HG03521 (cell line): Measurements from ENCODE around the gene CFAP90.

Experiments used
- ATAC-seq: cut with Tn5 transposase; IDR thresholded peaks from one replicate; pipeline ENCODE4 v1.9.1; 2021; ENCODE audit warnings: mild to moderate bottlenecking, moderate library complexity; ENCODE audit not compliant: unreplicated experiment

CFAP90 gene

DNA sequence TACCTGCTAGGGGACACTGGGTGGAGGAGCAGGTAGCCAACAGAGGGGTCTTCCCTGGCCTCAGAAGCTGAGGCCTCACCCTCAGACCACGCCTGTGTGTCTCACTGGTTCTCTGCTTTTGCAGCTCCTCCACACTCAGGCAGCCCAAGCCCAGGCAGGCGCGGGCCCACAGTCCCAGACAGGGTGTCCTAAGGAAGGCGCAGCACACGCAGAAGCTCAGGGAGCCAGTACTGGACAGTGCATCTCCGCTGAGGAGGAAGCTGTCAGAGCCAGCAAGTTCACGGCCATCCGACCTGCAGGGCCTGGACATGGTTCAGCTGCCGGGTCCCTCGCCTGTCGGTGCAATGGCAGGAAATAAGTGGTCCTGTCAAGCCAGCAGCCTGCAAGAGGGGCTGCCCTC lies 25.3 kb downstream of the CFAP90 start:
- no peak for ATAC-seq

DNA sequence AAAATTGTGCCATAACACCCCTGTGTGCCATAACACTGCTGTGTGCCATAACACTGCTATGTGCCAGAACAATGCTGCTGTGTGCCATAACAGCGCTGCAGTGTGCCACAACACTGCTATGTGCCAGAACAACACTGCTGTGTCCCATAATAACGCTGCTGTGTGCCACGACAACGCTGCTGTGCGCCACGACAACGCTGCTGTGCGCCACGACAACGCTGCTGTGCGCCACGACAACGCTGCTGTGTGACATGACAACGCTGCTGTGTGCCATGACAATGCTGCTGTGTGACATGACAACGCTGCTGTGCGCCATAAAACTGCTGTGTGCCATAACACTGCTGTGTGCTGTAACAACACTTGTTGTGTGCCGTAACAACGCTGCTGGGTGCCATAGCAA lies 25.9 kb downstream of the CFAP90 start:
- ATAC-seq: no peak

DNA sequence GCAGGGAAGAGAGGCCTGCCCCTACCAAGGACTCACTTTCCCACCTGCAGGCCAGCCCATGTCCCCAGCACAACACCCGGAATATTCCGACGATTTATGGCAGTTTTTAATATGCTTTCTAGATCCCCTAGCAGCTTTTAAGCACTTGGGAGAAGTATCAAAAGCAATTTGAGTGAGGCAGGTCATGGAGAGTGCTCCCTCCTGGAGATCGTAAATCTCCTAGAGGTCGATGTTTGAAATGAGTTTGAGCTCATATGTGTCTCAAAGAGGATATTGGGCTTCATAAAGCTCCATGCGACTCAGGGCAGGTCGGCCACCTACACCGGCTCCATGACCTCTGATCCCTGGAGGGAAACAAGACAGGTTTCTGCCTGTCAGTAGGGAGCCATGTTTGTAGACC lies 27.3 kb downstream of the CFAP90 start:
- no peak for ATAC-seq

DNA sequence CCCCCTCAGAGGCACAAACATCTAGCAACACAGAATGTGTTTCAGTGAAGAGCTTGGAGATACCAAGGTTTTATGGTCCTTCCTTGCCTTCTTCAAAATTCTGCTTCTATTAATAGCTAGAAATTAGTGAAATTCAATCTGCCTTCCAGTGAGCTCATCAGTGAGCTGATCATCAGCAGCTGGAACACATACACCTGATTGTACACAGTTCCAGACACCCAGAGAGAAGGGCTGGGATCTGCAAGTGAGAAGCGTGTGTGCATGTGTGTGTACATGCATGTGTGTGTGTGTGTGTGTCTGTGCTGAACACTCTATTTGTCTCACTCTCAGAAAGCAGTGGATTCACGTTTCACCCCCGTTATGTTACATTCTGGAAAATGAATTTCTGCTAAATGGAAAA lies 28.5 kb downstream of the CFAP90 start:
- ATAC-seq: no peak

DNA sequence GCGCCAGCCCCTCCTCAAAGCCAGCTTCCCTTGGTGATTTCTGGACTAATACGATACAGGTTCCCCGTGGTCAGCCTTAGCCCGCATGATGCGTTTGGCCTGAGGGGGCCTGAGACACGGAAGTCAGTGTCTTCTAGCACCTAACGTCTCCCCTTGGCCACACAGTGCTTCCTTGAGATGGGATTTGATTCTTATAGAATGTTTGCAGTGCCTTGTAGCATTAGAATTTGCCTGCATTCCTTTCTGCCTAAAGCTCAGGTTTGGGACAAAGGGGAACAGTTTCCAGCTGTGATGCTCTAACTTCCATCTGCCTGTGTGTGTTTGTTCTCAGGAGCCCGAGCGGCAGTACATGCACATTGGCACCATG lies 34.4 kb downstream of the CFAP90 start:
- no peak for ATAC-seq

DNA sequence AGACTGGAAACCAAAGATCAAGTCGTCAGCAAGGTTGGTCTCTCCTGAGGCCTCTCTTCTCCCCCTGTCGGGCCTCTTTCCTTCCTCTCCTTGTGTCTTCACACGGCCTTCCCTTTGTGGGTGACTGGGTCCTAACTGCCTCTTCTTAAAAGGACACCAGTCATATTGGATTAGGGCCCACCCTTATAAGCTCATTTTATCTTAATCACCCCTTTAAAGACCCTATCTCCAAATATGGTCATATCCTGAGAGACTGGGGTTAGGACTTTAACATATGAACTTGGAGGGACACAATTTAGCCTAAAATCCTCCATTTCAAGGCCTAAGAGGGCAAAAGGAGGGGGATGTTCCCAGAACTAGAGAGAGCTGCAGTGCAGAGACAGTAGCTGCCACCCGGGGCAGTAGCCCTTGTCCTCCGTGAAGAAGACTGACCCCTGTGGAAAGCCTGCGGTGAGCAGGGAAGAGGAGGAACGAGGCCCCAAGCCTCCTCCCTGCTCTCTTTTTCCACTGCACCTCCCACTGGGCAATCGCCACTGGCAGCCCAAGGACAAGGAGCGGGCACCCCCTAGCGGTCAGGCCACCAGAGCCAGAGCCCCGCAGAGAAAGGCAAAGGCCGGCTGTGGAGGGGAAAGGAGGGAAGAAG lies 34.9 kb downstream of the CFAP90 start:
- peak; percentile 87 for ATAC-seq

DNA sequence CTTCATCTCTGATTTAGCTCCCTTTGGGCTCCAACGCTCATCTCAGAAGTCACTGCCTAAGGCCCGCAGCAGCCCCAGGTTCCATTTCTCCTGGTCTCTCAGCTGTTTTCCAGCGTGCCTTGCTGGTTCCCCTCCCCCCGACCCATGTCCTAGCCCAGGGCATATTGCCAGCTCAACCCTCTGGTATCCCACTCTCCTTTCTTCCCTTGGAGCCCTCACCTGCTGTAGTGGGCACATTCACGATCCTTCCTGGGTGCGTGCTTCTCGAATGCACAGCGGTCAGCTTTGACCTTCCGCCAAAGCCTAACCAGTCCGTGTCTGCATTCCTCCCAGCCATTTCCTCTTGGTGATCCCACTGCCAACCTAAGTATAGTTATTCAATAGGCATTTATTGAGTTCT lies 36.1 kb downstream of the CFAP90 start:
- ATAC-seq: no peak

DNA sequence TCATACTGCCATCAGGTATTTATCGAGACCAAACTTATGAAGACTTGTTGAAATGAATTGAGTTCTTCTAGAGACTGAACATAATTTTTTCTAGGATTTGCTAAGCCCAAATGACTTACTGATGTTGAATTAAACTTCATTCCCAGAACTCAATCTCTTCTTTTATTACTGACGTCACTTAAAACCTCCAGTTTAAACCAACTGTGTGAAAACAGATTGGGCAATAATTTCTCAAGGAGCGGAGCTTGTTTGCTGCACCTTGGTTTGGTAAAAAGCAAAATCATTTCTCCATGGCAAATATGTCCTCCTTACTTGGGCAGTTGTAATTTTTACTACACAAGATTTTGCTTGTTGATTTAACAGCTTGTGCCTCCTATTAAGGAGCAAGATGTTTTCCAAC lies 37.4 kb downstream of the CFAP90 start:
- no peak for ATAC-seq

DNA sequence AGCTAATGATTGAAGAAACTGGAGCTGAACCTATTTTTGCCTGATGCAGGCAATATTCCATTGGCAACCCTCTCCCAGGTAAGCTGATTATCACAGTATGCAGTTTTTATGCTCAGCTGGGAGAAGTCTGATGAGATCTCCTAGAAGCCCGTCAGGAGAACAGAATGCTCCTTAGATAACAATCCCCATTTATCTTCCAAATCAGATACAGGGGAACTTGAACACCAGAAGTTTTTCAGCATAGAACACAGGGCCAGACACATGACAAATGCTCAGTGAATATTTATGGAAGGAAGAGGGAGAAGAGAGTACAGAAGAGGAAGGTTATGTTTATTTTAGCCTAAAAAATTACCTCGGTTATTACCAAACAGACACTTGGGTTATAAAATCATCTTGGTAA lies 37.9 kb downstream of the CFAP90 start:
- no peak for ATAC-seq

DNA sequence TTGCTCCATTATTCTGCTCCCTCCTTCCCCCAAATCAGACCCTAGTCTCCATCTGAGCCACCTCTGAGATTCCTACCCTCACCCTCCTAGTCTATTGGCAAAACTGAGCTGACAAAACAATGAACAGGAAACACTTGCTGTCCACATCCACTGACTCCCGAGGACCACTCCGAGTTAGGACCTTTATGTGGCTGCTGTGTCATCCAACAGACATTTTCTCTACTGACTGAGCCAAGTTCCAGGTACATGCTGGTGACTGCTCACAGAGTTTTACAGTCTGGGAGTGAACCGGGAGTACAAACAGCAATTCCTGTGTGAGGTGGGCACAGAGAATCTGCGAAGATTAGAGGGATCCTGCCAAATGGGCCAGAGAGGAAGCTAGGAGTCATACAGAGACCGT lies 39.2 kb downstream of the CFAP90 start:
- no peak for ATAC-seq

DNA sequence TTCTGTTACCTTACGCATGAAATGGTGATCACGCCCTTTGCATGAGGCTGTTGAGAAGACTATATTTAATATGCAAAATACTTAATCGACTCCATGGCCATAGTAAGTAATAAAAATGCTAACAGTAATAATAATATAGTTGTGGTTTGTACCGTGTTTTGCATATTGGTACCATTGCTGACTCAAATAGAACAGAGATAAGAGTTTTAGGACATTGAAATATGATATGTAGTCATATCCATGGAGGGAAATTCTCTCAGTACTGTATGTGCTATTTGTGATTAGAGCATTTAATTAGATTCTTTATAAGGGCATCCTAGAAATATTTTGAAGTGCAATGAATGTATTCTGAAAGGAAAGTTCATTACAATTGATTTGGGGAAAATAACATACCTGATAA lies 41.9 kb downstream of the CFAP90 start:
- ATAC-seq: no peak

DNA sequence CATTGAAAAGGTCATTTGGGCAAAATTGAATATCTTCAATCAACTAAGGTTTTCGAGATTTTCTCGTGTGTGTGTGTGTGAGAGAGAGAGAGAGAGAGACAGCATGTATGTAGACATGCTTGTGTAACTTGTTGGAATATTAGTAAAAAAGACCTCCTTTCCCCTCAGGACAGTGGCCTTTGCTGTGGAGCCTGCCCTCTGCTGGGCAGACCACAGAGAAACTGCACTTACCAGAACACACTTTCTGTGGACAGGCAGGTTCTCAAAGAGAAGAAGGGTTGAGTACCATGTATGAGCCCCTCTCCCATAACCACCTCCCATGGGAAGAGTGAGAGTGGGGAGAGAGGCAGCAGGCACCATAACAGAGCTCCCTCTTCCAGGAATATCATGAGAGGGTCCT lies 45.6 kb downstream of the CFAP90 start:
- ATAC-seq: no peak

DNA sequence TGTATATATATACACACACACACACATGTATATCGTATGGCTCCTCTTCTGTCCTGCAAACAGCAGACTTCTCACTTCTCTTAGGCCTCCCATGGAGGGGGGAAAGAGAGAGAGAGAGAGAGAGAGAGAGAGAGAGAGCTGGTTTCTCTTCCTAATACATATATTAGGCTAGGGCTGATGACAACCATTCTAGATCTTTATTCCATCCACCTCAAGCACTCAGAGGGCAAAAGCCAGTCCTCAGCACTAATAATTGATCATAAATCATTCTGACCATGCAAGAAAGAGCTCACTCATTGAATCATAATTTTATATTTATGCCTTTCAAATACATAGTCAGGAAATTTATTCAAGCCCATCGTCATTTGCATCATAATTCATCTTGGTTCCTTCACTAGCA lies 47.0 kb downstream of the CFAP90 start:
- ATAC-seq: no peak

DNA sequence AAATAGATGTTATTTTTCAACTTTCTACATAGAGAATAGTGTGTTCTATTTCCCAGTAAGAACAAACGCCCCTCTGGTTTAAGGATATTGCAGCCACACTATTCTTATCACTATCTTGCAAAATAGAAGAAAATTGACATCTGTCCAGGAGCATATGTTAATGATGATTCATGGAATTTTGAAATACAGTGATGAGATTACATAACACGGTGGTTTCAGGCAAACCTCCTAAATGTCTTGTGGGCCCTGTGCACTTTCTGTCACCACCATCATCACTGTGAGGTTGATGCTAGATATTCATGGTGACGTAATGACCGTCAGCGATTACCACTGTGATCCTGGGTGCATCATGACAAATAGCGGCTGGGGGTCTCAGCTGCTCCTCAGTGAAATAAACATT lies 48.1 kb downstream of the CFAP90 start:
- ATAC-seq: no peak

DNA sequence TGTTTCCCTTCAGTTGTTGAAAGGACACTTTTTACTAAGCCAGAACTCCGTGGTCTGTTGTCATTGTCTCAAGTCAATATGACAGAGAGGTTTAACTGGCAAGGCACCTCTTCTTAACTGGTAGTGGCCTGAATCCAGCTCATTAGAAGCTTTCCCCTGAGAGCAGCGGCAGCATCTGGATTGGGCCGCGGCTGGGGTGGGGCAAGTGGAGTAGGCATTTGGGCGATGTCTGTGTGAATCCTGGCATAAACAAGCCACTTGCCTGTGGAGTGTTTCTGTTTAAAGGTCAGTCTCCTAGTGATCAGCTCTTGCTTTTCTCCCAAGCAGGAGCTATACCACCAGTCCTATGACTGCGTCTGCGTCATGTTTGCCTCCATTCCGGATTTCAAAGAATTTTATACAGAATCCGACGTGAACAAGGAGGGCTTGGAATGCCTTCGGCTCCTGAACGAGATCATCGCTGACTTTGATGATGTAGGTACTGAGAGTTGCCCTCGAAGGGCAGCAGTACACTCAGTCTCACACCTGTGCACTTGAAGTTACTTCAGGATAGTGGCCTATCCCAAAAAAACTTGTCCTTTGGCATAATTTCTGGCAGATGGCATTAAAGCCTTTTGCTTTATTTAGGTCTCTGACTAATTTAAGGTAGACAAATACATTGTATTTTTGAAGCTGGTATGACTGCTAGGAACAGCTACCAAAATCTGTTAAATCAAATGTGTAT lies 48.9 kb downstream of the CFAP90 start:
- no peak for ATAC-seq

DNA sequence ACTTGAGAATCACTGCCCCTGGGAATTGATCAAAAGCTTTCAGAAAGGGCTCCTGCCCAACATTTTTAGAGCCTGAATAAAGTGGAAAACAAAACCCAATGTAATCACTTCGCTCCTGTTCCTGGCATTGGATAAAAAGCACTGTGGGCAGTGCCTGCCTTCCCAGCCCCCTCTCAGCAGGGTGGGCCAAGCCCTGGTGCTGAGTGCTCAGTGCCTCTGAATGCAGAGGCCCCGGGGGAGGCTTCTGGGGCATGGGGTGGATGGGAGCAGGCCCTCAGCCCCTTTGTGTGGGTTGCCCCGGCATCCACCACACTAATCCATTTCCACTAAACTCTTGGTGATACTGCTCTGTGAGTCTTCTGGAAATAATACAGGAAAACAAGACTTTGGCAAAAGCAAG lies 55.6 kb downstream of the CFAP90 start:
- ATAC-seq: no peak

DNA sequence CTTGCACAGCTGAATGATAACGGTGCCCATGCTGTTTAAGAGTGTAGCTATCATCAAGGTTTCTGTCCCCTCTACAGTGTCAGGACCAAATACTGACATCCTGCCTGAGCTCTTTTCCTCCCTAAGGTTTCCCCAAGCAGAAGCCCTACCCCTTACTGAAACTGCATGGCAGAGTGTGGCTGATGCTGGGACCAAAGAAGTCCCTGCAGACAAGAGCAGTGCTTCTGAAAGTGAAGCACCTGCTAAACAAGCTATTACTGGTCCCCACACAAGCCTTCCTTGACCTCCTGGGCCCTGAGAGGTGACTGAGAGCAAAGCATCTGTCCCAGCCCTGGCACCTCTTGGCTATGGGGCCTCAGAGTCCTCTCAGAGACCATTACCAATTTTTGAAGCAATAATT lies 56.1 kb downstream of the CFAP90 start:
- peak; percentile 22 for ATAC-seq

DNA sequence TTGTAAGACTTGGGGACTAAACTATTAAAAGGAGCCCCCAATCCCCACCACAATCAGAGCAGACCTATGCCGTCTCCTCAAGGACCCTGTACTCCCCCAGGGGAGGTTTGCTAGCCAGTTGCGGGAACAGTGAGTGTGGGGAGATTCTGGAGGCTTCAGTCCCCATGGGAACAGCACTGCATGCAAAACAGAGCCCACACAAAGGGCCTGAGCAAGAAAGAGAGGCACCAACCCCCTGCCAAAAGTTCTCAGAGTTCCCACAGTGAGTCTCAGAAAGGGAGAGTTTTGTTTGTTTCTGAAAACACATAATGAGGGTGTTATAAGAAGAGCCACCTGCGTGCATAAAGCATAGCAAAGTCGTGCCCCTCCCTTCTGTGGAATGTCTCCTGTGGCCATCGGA lies 56.6 kb downstream of the CFAP90 start:
- ATAC-seq: peak; percentile 75

DNA sequence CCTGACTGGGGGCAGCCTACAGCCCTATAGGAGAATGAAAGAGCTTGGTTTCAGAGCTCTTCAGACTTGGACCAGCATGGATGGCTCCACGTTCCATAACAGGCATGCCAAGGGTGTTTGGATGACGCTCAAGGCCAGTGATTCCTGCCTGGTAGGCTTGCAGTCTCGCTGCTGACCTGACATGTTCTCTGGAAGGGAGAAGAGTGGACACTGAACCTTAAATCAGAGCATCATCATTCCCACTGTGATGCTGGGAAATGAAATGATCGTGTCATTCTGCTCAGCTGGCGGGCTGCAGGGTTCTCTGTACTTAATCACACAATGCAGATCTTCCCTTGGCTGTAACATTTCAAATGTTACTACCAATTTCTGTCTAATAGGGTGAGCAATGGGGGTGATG lies 57.0 kb downstream of the CFAP90 start:
- ATAC-seq: peak; percentile 11

DNA sequence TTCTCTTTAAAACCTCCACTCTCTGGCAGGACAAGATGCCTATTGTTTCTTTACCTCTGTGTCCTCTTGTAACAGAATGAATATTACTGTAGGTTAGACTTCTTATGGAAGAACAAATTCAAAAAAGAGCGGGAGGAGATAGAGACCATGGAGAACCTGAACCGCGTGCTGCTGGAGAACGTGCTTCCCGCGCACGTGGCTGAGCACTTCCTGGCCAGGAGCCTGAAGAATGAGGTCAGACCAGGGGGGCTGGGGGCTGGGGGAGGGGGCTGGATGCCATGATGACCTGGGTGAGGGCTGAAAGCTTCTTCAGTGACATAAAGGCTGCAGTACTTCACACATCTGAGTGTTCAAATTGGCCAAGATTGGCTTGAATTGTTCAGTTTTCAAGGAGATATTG lies 61.4 kb downstream of the CFAP90 start:
- no peak for ATAC-seq

DNA sequence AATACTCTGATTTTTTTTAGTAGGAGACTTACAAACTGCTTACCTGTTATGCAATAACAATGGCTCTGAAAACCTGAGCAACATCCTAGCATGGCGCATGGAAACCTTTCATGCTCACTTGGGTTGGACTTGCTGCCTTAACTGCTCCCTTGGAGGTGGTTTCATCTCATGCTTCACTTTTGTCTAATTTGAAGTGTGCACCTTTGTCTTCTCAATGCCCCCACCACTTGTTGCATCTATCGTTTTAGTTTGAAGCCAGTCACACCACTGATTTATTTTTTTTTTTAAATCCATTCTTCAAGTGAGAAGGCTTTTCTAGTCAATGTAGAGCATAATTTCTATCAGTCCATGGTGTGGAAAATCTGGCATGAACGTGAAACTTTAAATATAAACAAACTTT lies 63.2 kb downstream of the CFAP90 start:
- no peak for ATAC-seq

DNA sequence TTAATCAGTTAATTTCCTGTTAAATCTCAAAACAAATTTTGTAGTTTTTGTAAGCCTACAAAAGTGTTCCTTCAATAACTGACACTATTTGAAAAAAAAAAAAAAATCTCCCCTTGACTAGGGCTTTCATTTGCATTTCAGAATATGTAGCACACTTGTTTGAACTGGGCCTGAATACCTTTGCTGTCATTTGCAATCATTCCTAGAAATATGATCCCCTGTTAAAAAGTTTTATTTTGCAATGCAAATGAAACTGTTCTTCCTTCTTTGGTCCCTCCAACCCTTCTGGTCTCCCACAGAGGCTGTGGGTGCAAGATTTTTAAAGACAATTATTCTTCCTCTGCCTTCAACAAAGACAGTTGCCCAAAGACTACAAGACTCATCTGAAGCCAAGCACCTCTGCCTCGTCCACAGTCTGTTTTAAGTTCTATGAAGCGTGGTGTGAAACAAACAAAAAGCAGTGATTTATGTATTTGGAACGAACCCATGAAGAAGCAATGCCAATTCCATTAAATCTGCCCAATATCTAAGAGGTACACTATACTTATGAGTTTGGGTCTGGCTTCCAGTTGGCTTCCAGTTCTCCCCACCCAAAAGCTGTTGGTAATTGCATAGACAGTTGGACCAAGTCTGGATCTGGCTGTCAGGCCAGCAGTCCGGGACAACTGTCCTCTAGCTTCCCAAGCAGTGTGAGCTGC lies 66.1 kb downstream of the CFAP90 start:
- no peak for ATAC-seq
